GM12878 (cell line): ENCODE data around the gene COL20A1. TPM values are rescaled to one million over a fixed set of nuclear protein-coding genes. Genes with fewer than 3 reads are reported as not detected.
A peak's percentile ranks its signal among the peaks of the same experiment; 100 is the strongest.

Experiments
- ATAC-seq: fragments of 200-7000 bp; cut with Tn5 transposase; 3 replicates; pipeline ENCODE4 v1.9.1; 2020; ENCODE audit warnings: mild to moderate bottlenecking, moderate library complexity
- BruUV-seq: library from RNA; stranded (reverse); fragments of 400-500 nt; replicated peaks from 2 replicates; lab custom pipeline; 2021; lab: Mats Ljungman, UMichigan
- CTCF ChIA-PET: fragments of 300-600 bp; sonication (Branson Sonifier 250); formaldehyde crosslinking; extraction: SDS; loops from one replicate; lab custom pipeline; 2021; ENCODE audit warnings: inconsistent platforms; lab: Yijun Ruan, JAX
- POLR2A ChIA-PET: fragments of 350-600 bp; formaldehyde crosslinking; extraction: SDS; loops from one replicate; lab custom pipeline; 2021; ENCODE audit warnings: inconsistent platforms; lab: Charles Lee
- RAD21 ChIA-PET: fragments of 300-600 bp; sonication (Branson Sonifier 250); formaldehyde crosslinking; loops from one replicate; lab custom pipeline; 2023; ENCODE audit warnings: antibody characterized with exemption; ENCODE audit not compliant: unreplicated experiment; lab: Charles Lee
- SMC1A ChIA-PET: fragments of 300-600 bp; sonication (Branson Sonifier 250); formaldehyde crosslinking; loops from one replicate; lab custom pipeline; 2023; ENCODE audit not compliant: unreplicated experiment, uncharacterized antibody; lab: Charles Lee
- DNase-seq: peaks from one replicate; pipeline ENCODE4 v3.0.0-alpha.2; 2011; ENCODE audit warnings: low read depth, low spot score
- FAIRE-seq: peaks from 3 replicates; lab custom pipeline; 2011; peaks lifted over from hg19 to GRCh38; lab: Jason Lieb, UNC
- H2AFZ ChIP-seq: 2 replicates; pipeline ENCODE4 v1.6.0; 2011; ENCODE audit warnings: low read depth, low read length, control low read depth; ENCODE audit not compliant: control insufficient read depth
- H3K27ac ChIP-seq: 2 replicates; pipeline ENCODE4 v1.5.1; 2011; ENCODE audit warnings: control low read depth; ENCODE audit not compliant: control insufficient read depth, insufficient read depth
- H3K27me3 ChIP-seq, 2 experiments: replicated peaks in 1 of 2; 2 replicates each; pipeline versions ENCODE4 v1.6.0 to v1.6.1; 2011; ENCODE audit warnings: low read length in 1 of 2; ENCODE audit not compliant: control insufficient read depth in 2 of 2, insufficient read depth in 2 of 2
- H3K36me3 ChIP-seq, 2 experiments: 2 replicates each; pipeline ENCODE4 v1.5.1; 2011; ENCODE audit warnings: low read length in 1 of 2; ENCODE audit not compliant: control insufficient read depth in 2 of 2, insufficient read depth in 2 of 2
- H3K4me1 ChIP-seq: 2 replicates; pipeline ENCODE4 v1.6.1; 2011; ENCODE audit warnings: mild to moderate bottlenecking, low read length, moderate library complexity, mixed read lengths; ENCODE audit not compliant: control insufficient read depth, insufficient read depth
- H3K4me2 ChIP-seq: 2 replicates; pipeline ENCODE4 v1.6.0; 2011; ENCODE audit warnings: control low read depth; ENCODE audit not compliant: control insufficient read depth, insufficient read depth
- H3K4me3 ChIP-seq: fragments of 200-600 bp; sonication (generic); 2 replicates; pipeline ENCODE4 v1.5.1; 2016
- H3K79me2 ChIP-seq: 2 replicates; pipeline ENCODE4 v1.6.0; 2011; ENCODE audit warnings: low read length; ENCODE audit not compliant: control insufficient read depth, insufficient read depth
- H3K9ac ChIP-seq: 2 replicates; pipeline ENCODE4 v1.8.0; 2011; ENCODE audit warnings: low read length, control low read depth, mixed read lengths; ENCODE audit not compliant: control insufficient read depth, insufficient read depth
- H3K9me3 ChIP-seq: replicated peaks from 3 replicates; pipeline ENCODE4 v1.5.1; 2011; ENCODE audit warnings: mild to moderate bottlenecking, low read length; ENCODE audit not compliant: control insufficient read depth, insufficient read depth
- H4K20me1 ChIP-seq: 2 replicates; pipeline ENCODE4 v1.6.0; 2011; ENCODE audit not compliant: control insufficient read depth, insufficient read depth
- ATF7 ChIP-seq: fragments of 450-650 bp; IDR thresholded peaks from 2 replicates; pipeline ENCODE4 v1.6.1; 2016; ENCODE audit warnings: low read depth, mild to moderate bottlenecking
- BCL11A ChIP-seq: IDR thresholded peaks from 2 replicates; pipeline ENCODE4 v1.6.1; 2011; ENCODE audit warnings: low read depth, low read length
- EZH2 ChIP-seq: IDR thresholded peaks from 2 replicates; pipeline ENCODE4 v1.6.1; 2012; ENCODE audit warnings: low read depth, mild to moderate bottlenecking, control low read depth, inconsistent platforms, low read length, borderline replicate concordance; ENCODE audit not compliant: control insufficient read depth
- HCFC1 ChIP-seq: fragments of 150-350 bp; IDR thresholded peaks from 2 replicates; pipeline ENCODE4 v1.6.1; 2014; ENCODE audit warnings: low read length
- HDAC2 ChIP-seq: fragments of 200-600 bp; sonication (generic); IDR thresholded peaks from 2 replicates; pipeline ENCODE4 v1.6.1; 2017
- LARP7 ChIP-seq: fragments of 450-650 bp; IDR thresholded peaks from 2 replicates; pipeline ENCODE4 v1.6.1; 2017; ENCODE audit warnings: mild to moderate bottlenecking
- NFYA ChIP-seq: IDR thresholded peaks from 2 replicates; pipeline ENCODE4 v1.6.1; 2011; ENCODE audit warnings: low read depth, mild to moderate bottlenecking, low read length, improper control_type of control experiment, borderline replicate concordance
- NRF1 ChIP-seq: conservative IDR thresholded peaks from 2 replicates; pipeline ENCODE4 v1.6.1; 2011; ENCODE audit warnings: mild to moderate bottlenecking, low read depth, low read length, improper control_type of control experiment
- RELA ChIP-seq: fragments of 450-650 bp; IDR thresholded peaks from 2 replicates; pipeline ENCODE4 v1.8.0; 2014; ENCODE audit warnings: borderline replicate concordance; ENCODE audit not compliant: partially characterized antibody
- SIN3A ChIP-seq: IDR thresholded peaks from 2 replicates; pipeline ENCODE4 v1.6.1; 2012; ENCODE audit warnings: low read depth, low read length, improper control_type of control experiment
- SUZ12 ChIP-seq: fragments of 200-600 bp; sonication (generic); IDR thresholded peaks from one replicate; pipeline ENCODE4 v1.6.1; 2018; ENCODE audit warnings: antibody characterized with exemption, mild to moderate bottlenecking; ENCODE audit not compliant: unreplicated experiment
- TCF7 ChIP-seq: IDR thresholded peaks from 2 replicates; pipeline ENCODE4 v1.6.1; 2014; ENCODE audit warnings: antibody characterized with exemption, borderline replicate concordance
- WGBS: methylation state at CpG from one replicate; pipeline ENCODE4 v1.1.6; 2016; ENCODE audit warnings: low lambda C conversion rate; ENCODE audit not compliant: insufficient replicate concordance, insufficient coverage; ENCODE audit errors: missing lambda C conversion rate; 5-methylcytosine and 5-hydroxymethylcytosine counted together
- in situ Hi-C: fragments of 300-500 bp; cut with MboI; formaldehyde crosslinking; loops from 9 replicates; pipeline ENCODE4 v1.14.3; 2018; ENCODE audit warnings: mixed read lengths
- intact Hi-C: fragments of 100-400 bp; cut with micrococcal nuclease; formaldehyde crosslinking; loops from one replicate; pipeline ENCODE4 v1.14.2; 2022; ENCODE audit not compliant: unreplicated experiment
- polyA plus RNA-seq, 11 experiments: library from polyadenylated mRNA; depleted of rRNA in 4 of 11; unstranded in 6 of 11; stranded (reverse) in 5 of 11; fragments of >200 nt; fragmentation: Nextera tagmentation in 4 of 11; fragmentation: Illumina TruSeq in 1 of 11; extraction: Ambion mirVana in 4 of 11; extraction: Trizol in 1 of 11; gene quantifications; 1 replicate in 1 of 11; 2 replicates in 10 of 11; pipeline versions ENCODE4 v1.2.1 to v1.2.3, GENCODE V29; 2011 to 2016; ENCODE audit warnings: inconsistent platforms in 2 of 11, missing spikeins in 2 of 11, low read depth in 1 of 11
- total RNA-seq, 4 experiments: library from RNA; depleted of rRNA in 3 of 4; stranded (reverse); fragments of >200 nt in 3 of 4; fragmentation: Illumina TruSeq in 1 of 4; extraction: Trizol in 1 of 4; gene quantifications; 2 replicates each; pipeline versions ENCODE4 v1.2.1 to v1.2.3, GENCODE V29; 2013 to 2021
- TF ChIP-seq, protein P1 (sequence below): fragments of 450-650 bp; IDR thresholded peaks from 2 replicates; pipeline ENCODE4 v1.6.1; 2014; ENCODE audit warnings: mild to moderate bottlenecking
- TF ChIP-seq, protein P2 (sequence below): IDR thresholded peaks from 2 replicates; pipeline ENCODE4 v1.6.1; 2011; ENCODE audit warnings: borderline replicate concordance, low read depth, mild to moderate bottlenecking, moderate library complexity, mixed read lengths, low read length; ENCODE audit not compliant: insufficient read depth; ENCODE audit errors: extremely low read length
- TF ChIP-seq, protein P3 (sequence below): fragments of 450-650 bp; IDR thresholded peaks from 2 replicates; pipeline ENCODE4 v1.6.1; 2017; ENCODE audit warnings: low read depth, mild to moderate bottlenecking, moderate library complexity

Gene COL20A1
- total and polyA plus RNA-seq, 10 of the 15 experiments (the other 5 are each of a cell fraction or from before 2014, with no cell fraction given) = not detected

DNA sequence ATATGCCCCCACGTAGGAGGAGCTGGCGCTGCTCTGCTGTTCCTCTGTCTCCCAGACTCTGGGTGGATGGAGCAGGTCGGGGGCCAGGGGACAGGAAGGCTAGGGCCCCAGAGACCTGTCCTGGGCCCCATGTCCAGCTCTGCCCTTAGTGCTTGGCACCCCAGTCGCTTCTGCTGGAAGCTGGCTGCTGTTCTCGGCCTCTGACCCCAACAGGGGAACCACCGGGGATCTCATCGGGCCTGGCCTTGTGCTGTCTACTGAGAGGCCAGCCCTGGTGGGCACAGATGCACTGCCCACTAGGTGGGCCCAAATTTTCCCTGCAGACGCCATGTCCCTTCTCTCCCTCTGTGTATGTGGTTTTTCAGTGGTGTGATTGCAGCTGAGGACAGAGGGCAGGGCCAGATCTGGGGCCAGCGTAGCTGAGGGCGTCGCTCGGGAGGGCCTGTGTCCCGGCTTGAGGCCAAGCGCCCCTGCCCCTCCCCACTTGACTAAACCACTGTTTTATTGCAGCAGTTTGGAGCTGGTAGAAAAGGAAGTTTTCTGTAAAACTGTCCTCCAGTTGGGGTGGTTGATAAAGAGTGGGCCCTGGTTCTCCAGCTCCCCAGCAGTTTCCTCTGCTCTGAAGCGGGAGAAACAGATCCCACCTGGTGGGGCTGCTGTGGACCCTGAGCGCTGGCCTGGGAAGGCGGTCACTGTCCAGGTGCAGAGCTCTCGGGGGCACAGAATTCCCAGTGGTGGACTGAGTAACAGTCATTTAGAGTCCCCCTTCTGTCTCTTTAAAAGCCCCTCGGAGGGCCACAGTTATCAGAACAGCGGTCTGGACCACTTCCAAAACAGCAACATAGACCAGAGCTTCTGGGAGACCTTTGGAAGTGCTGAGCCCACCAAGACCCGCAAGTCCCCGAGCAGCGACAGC, 5.9 kb upstream of the COL20A1 start (continued):
- TF ChIP-seq, protein P1, sequence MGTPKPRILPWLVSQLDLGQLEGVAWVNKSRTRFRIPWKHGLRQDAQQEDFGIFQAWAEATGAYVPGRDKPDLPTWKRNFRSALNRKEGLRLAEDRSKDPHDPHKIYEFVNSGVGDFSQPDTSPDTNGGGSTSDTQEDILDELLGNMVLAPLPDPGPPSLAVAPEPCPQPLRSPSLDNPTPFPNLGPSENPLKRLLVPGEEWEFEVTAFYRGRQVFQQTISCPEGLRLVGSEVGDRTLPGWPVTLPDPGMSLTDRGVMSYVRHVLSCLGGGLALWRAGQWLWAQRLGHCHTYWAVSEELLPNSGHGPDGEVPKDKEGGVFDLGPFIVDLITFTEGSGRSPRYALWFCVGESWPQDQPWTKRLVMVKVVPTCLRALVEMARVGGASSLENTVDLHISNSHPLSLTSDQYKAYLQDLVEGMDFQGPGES = no peak
- no peak for TF ChIP-seq NRF1
- TF ChIP-seq TCF7 = no peak
- TF ChIP-seq NFYA = no peak
- no peak for TF ChIP-seq HCFC1
- TF ChIP-seq SIN3A = no peak
- no peak for TF ChIP-seq SUZ12
- TF ChIP-seq RELA = no peak
- no peak for TF ChIP-seq BCL11A

DNA sequence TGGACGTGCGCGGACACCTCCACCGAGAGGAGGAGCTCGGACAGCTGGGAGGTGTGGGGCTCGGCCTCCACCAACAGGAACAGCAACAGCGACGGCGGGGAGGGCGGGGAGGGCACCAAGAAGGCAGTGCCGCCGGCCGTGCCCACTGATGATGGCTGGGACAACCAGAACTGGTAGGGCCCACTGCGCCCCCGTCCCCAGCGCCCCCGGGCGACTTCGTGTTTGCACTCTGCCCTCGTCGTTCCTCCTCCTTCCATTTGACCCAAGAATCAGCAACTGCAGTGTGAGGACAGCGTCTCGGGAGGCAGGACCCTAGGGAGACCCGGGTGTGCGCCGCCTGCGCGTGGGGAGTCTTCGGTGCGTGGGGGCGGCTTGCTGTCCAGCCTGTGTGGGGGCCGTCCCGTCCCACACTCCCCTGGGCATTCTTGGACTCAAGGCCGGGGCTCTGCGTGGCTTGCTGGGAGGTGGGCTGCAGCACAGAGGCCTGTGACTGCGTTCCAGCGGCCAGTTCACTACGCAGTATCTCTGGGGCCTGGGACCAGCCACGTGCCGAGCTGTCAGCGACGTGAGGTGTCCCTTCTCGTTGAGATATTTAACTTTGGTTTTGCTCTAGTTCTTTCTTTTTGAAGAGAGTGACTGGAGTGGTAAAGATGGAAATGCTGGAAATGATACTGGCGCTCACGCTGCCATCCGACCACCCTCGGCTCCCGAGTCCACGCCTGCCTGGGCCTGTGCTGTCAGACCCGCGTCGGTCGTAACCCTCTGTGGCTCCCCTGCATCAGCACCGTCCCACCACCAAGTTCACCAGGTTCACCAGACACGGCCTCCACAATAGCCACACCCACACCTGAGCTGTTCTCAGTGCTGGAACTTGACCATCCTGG, 5.0 kb upstream of the COL20A1 start:
- H3K4me1 ChIP-seq = no peaks in the 10 kb centered on the region
- intact Hi-C loops = no loop called here
- ATAC-seq = no peak
- DNase-seq = no peak
- H3K4me2 ChIP-seq = no peak overlapping the region
- ChIA-PET SMC1A (interaction anchor here (0.6 kb wide), 1 partner anchor 64 kb away, joined by 3 read pairs; no protein-coding TSS in a partner anchor), CTCF (interaction anchor here (1.8 kb wide), 1 partner anchor 64 kb away, joined by 6 read pairs; no protein-coding TSS in a partner anchor), RAD21 (interaction anchor here (0.7 kb wide), 1 partner anchor 316 kb away, joined by 4 read pairs; no protein-coding TSS in a partner anchor), POLR2A (no interaction called here)
- no peaks in the 10 kb centered on the region for H3K9me3 ChIP-seq
- H3K9ac ChIP-seq = no peak overlapping the region
- in situ Hi-C loops = no loop called here
- BruUV-seq = TSS peak; percentile 52
- H3K27ac ChIP-seq = no peak overlapping the region
- no peak for FAIRE-seq
- H2AFZ ChIP-seq = no peak overlapping the region
- peaks cover 2 to 11% of the 10 kb centered on the region in 2 experiments for H3K36me3 ChIP-seq
- WGBS = 93% methylated on average over 55 of the region's 55 CpGs
- H3K4me3 ChIP-seq = no peak overlapping the region
- no peaks in the 10 kb centered on the region for H3K79me2 ChIP-seq
- no peaks in the 10 kb centered on the region for H4K20me1 ChIP-seq
- no peaks in the 10 kb centered on the region; a peak in 1 of 4 replicates for H3K27me3 ChIP-seq
- TF ChIP-seq HDAC2 = no peak
- no peak for TF ChIP-seq LARP7
- no peak for TF ChIP-seq EZH2
- TF ChIP-seq ATF7 = no peak
- TF ChIP-seq SUZ12 = no peak
- TF ChIP-seq, protein P2, sequence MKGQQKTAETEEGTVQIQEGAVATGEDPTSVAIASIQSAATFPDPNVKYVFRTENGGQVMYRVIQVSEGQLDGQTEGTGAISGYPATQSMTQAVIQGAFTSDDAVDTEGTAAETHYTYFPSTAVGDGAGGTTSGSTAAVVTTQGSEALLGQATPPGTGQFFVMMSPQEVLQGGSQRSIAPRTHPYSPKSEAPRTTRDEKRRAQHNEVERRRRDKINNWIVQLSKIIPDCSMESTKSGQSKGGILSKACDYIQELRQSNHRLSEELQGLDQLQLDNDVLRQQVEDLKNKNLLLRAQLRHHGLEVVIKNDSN = no peak
- TF ChIP-seq, protein P3, sequence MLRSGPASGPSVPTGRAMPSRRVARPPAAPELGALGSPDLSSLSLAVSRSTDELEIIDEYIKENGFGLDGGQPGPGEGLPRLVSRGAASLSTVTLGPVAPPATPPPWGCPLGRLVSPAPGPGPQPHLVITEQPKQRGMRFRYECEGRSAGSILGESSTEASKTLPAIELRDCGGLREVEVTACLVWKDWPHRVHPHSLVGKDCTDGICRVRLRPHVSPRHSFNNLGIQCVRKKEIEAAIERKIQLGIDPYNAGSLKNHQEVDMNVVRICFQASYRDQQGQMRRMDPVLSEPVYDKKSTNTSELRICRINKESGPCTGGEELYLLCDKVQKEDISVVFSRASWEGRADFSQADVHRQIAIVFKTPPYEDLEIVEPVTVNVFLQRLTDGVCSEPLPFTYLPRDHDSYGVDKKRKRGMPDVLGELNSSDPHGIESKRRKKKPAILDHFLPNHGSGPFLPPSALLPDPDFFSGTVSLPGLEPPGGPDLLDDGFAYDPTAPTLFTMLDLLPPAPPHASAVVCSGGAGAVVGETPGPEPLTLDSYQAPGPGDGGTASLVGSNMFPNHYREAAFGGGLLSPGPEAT = no peak
